H1 (cell line): Measurements from ENCODE around the gene NECAP2. TPM values are rescaled to one million over a fixed set of nuclear protein-coding genes. Genes with fewer than 3 reads are reported as not detected.
"Not testable (repeated sequence)": the region's sequence is repeated elsewhere in the genome, so short reads cannot be mapped to it uniquely, and the experiment has no call there.

Experiments used
- CTCF ChIA-PET: fragments of 300-600 bp; sonication (Branson Sonifier 250); formaldehyde crosslinking; loops from one replicate; lab custom pipeline; 2021; ENCODE audit not compliant: partially characterized antibody; lab: Charles Lee
- POLR2A ChIA-PET: fragments of 300-600 bp; sonication (Branson Sonifier 250); formaldehyde crosslinking; loops from one replicate; lab custom pipeline; 2021; ENCODE audit warnings: inconsistent platforms; ENCODE audit not compliant: partially characterized antibody; lab: Charles Lee
- DNase-seq, 2 experiments: peaks; one replicate each; pipeline versions ENCODE4 v3.0.0 to v3.0.0-alpha.2; 2010 to 2022; ENCODE audit warnings: low spot score in 2 of 2, low read depth in 1 of 2, mixed read lengths in 1 of 2
- FAIRE-seq: peaks from 2 replicates; lab custom pipeline; 2011; peaks lifted over from hg19 to GRCh38; lab: Jason Lieb, UNC
- H2AFZ ChIP-seq: 2 replicates; pipeline ENCODE4 v1.8.1; 2012; ENCODE audit warnings: low read length, inconsistent platforms
- H2AK5ac ChIP-seq: 2 replicates; pipeline ENCODE4 v1.6.1; 2013; ENCODE audit warnings: low read depth, low read length
- H2BK120ac ChIP-seq: replicated peaks from 2 replicates; pipeline ENCODE3; 2013; ENCODE audit warnings: low read depth, low read length, inconsistent platforms
- H2BK12ac ChIP-seq: 2 replicates; pipeline ENCODE4 v1.6.1; 2013; ENCODE audit warnings: low read depth, low read length
- H2BK15ac ChIP-seq: 2 replicates; pipeline ENCODE4 v1.6.1; 2013; ENCODE audit warnings: low read length
- H2BK20ac ChIP-seq: 2 replicates; pipeline ENCODE4 v1.6.1; 2013; ENCODE audit warnings: low read length
- H2BK5ac ChIP-seq: 2 replicates; pipeline ENCODE4 v1.6.1; 2013; ENCODE audit warnings: low read depth, low read length
- H3K14ac ChIP-seq: 2 replicates; pipeline ENCODE4 v1.6.1; 2013; ENCODE audit warnings: inconsistent platforms; ENCODE audit not compliant: insufficient read length
- H3K18ac ChIP-seq: 2 replicates; pipeline ENCODE4 v1.6.1; 2013; ENCODE audit warnings: low read length; ENCODE audit errors: extremely low read depth
- H3K23ac ChIP-seq: 2 replicates; pipeline ENCODE4 v1.6.1; 2013; ENCODE audit warnings: inconsistent platforms; ENCODE audit not compliant: insufficient read length
- H3K23me2 ChIP-seq: 2 replicates; pipeline ENCODE4 v1.6.1; 2013; ENCODE audit warnings: low read depth, low read length
- H3K27ac ChIP-seq: 2 replicates; pipeline ENCODE4 v1.6.1; 2011; ENCODE audit warnings: low read depth, low read length, inconsistent platforms
- H3K27me3 ChIP-seq, 4 experiments: replicated peaks in 1 of 4; 1 replicate in 1 of 4; 2 replicates in 3 of 4; pipeline versions ENCODE4 v1.6.1 to v1.8.1; 2011 to 2013; ENCODE audit warnings: low read length in 3 of 4, mild to moderate bottlenecking in 3 of 4, inconsistent platforms in 2 of 4, mixed read lengths in 2 of 4, moderate library complexity in 1 of 4; ENCODE audit not compliant: control insufficient read depth in 3 of 4, insufficient read depth in 3 of 4; ENCODE audit errors: extremely low read depth in 1 of 4
- H3K36me3 ChIP-seq, 4 experiments: 2 replicates each; pipeline versions ENCODE4 v1.6.1 to v1.8.1; 2011 to 2013; ENCODE audit warnings: mild to moderate bottlenecking in 4 of 4, low read length in 3 of 4, moderate library complexity in 2 of 4, control low read depth in 1 of 4, inconsistent platforms in 1 of 4; ENCODE audit not compliant: insufficient read depth in 4 of 4, control insufficient read depth in 2 of 4
- H3K4ac ChIP-seq: replicated peaks from 2 replicates; pipeline ENCODE3; 2013; ENCODE audit warnings: low read length, low read depth, mixed read lengths, inconsistent platforms; ENCODE audit not compliant: insufficient read length
- H3K4me1 ChIP-seq, 4 experiments: replicated peaks in 1 of 4; 1 replicate in 1 of 4; 2 replicates in 3 of 4; pipeline versions ENCODE4 v1.6.1 to v1.8.1; 2011 to 2013; ENCODE audit warnings: low read length in 3 of 4, inconsistent platforms in 2 of 4, mixed read lengths in 1 of 4; ENCODE audit not compliant: insufficient read depth in 4 of 4, control insufficient read depth in 3 of 4
- H3K4me2 ChIP-seq, 2 experiments: 2 replicates each; pipeline versions ENCODE4 v1.6.1 to v1.8.1; 2011 to 2013; ENCODE audit warnings: low read depth in 2 of 2, low read length in 2 of 2, control low read depth in 1 of 2, inconsistent platforms in 1 of 2, mild to moderate bottlenecking in 1 of 2; ENCODE audit not compliant: insufficient read depth in 1 of 2
- H3K4me3 ChIP-seq, 4 experiments: fragments of 200-600, 300-600 bp in 1 of 4; sonication (generic), shearing (Covaris generic), sonication (Bioruptor Twin) in 1 of 4; 2 replicates each; pipeline versions ENCODE4 v1.5.1 to v1.8.1; 2011 to 2016; ENCODE audit warnings: low read length in 4 of 4, low read depth in 3 of 4, control low read depth in 2 of 4, inconsistent platforms in 2 of 4, mild to moderate bottlenecking in 2 of 4, mixed read lengths in 1 of 4, moderate library complexity in 1 of 4; ENCODE audit not compliant: insufficient read depth in 2 of 4; ENCODE audit errors: extremely low read depth in 1 of 4
- H3K56ac ChIP-seq: replicated peaks from 2 replicates; pipeline ENCODE3; 2013; ENCODE audit warnings: low read depth, mild to moderate bottlenecking, mixed read lengths, low read length, inconsistent platforms; ENCODE audit not compliant: insufficient read length
- H3K79me1 ChIP-seq: 2 replicates; pipeline ENCODE4 v1.6.1; 2013; ENCODE audit warnings: low read depth, low read length, control low read depth
- H3K79me2 ChIP-seq, 2 experiments: 2 replicates each; pipeline versions ENCODE4 v1.6.1 to v1.8.1; 2012 to 2013; ENCODE audit warnings: low read length in 2 of 2, mild to moderate bottlenecking in 2 of 2, inconsistent platforms in 1 of 2; ENCODE audit not compliant: insufficient read depth in 2 of 2, control insufficient read depth in 1 of 2
- H3K9ac ChIP-seq, 4 experiments: replicated peaks in 1 of 4; 1 replicate in 1 of 4; 2 replicates in 3 of 4; pipeline versions ENCODE4 v1.6.1 to v1.8.1; 2011 to 2013; ENCODE audit warnings: low read depth in 3 of 4, low read length in 3 of 4, control low read depth in 2 of 4, mild to moderate bottlenecking in 2 of 4, moderate library complexity in 2 of 4, inconsistent platforms in 1 of 4; ENCODE audit errors: extremely low read depth in 1 of 4
- H3K9me3 ChIP-seq, 2 experiments: 2 replicates each; pipeline versions ENCODE4 v1.6.1 to v1.8.1; 2012 to 2013; ENCODE audit warnings: mild to moderate bottlenecking in 2 of 2, moderate library complexity in 2 of 2, control low read depth in 1 of 2, inconsistent platforms in 1 of 2, low read depth in 1 of 2, low read length in 1 of 2, mixed read lengths in 1 of 2; ENCODE audit not compliant: insufficient read depth in 2 of 2
- H4K20me1 ChIP-seq, 2 experiments: replicated peaks in 1 of 2; 2 replicates each; pipeline versions ENCODE3 to v1.8.1; 2011 to 2013; ENCODE audit warnings: inconsistent platforms in 2 of 2, low read length in 2 of 2, mild to moderate bottlenecking in 1 of 2; ENCODE audit not compliant: insufficient read depth in 2 of 2, control insufficient read depth in 1 of 2
- H4K5ac ChIP-seq: 2 replicates; pipeline ENCODE4 v1.6.1; 2013; ENCODE audit warnings: low read length, low read depth, mixed read lengths, inconsistent platforms; ENCODE audit not compliant: insufficient read length
- H4K8ac ChIP-seq: 2 replicates; pipeline ENCODE4 v1.8.0; 2013; ENCODE audit warnings: mild to moderate bottlenecking, moderate library complexity, low read length, inconsistent platforms; ENCODE audit not compliant: insufficient read depth; ENCODE audit errors: extremely low read depth
- H4K91ac ChIP-seq: replicated peaks from 2 replicates; pipeline ENCODE3; 2013; ENCODE audit warnings: low read length, mixed read lengths, inconsistent platforms; ENCODE audit not compliant: insufficient read length
- CREB1 ChIP-seq: IDR thresholded peaks from 2 replicates; pipeline ENCODE4 v1.6.1; 2012; ENCODE audit warnings: inconsistent platforms
- EZH2 ChIP-seq: fragments of 200-600 bp; sonication (generic); IDR thresholded peaks from 2 replicates; pipeline ENCODE4 v1.7.1; 2012; ENCODE audit warnings: low read depth, mild to moderate bottlenecking, moderate library complexity, low read length, inconsistent platforms; ENCODE audit not compliant: severe bottlenecking
- RNF2 ChIP-seq: fragments of 200-900, 300-1000 bp; sonication (generic); IDR thresholded peaks from 2 replicates; pipeline ENCODE4 v1.7.1; 2016; ENCODE audit warnings: borderline replicate concordance, low read depth, mild to moderate bottlenecking, antibody characterized with exemption, low read length; ENCODE audit not compliant: poor library complexity, severe bottlenecking; ENCODE audit errors: missing control alignments
- YY1 ChIP-seq: IDR thresholded peaks from 2 replicates; pipeline ENCODE4 v1.6.1; 2011; ENCODE audit warnings: low read depth, mild to moderate bottlenecking, low read length
- ZNF274 ChIP-seq: IDR thresholded peaks from 2 replicates; pipeline ENCODE4 v1.7.0; 2012; ENCODE audit warnings: low read length, borderline replicate concordance; ENCODE audit errors: extremely low read depth
- WGBS, 2 experiments: shearing (Covaris generic) in 1 of 2; methylation state at CpG; one replicate each; pipeline versions ENCODE4 v1.1.6 to v1.1.7; 2013 to 2015; ENCODE audit warnings: low lambda C conversion rate in 2 of 2, mixed read lengths in 2 of 2, inconsistent platforms in 1 of 2, low coverage in 1 of 2, missing lambda C conversion rate in 1 of 2; ENCODE audit not compliant: insufficient replicate concordance in 2 of 2, insufficient coverage in 1 of 2, insufficient read length in 1 of 2; ENCODE audit errors: extremely low coverage in 1 of 2, missing lambda C conversion rate in 1 of 2; 5-methylcytosine and 5-hydroxymethylcytosine counted together
- polyA plus RNA-seq, 7 experiments: library from polyadenylated mRNA; depleted of rRNA in 3 of 7; stranded (reverse) in 5 of 7; unstranded in 2 of 7; fragments of >200 nt in 5 of 7; fragments of 200-250 nt in 2 of 7; gene quantifications; 1 replicate in 5 of 7; 2 replicates in 1 of 7; 4 replicates in 1 of 7; pipeline versions ENCODE4 v1.2.1 to v1.2.3, GENCODE V29; 2011 to 2013; ENCODE audit warnings: missing spikeins in 2 of 7, mixed read lengths in 2 of 7
- total RNA-seq: library from RNA; stranded (reverse); fragmentation: NEBNext Ultra II Directional; extraction: Animal tissue kit (Norgen Biotek cat#: 25700); gene quantifications from 2 replicates; pipeline ENCODE4 v1.2.1, GENCODE V29; 2021

Gene NECAP2
- total and polyA plus RNA-seq, 2 of the 8 experiments (the other 6 are each of a cell fraction or from before 2014, with no cell fraction given), result 24.4 to 29.7 TPM

DNA sequence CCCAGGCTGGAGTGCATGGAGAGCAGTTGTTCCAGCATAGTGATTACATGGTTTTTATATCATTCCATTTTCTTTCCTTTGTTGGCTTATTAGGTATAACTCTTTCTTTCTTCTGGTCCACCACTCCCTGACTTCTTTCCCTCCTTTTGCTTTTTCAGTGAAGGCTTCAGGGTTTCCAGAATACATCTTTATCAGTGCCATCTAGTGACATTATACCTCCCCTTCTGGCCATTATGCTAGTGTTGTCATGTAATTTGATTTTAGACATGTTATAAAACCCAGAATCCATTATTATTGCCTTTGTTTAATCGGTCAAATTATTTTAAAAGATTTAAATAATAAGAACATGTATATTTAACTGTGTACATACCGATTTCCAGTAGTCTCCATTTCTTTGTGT, 63.0 kb downstream of the NECAP2 start (continued):
- TF ChIP-seq RNF2 (no peak), ZNF274 (no peak), EZH2 (no peak), CREB1 (no peak), YY1 (no peak)

DNA sequence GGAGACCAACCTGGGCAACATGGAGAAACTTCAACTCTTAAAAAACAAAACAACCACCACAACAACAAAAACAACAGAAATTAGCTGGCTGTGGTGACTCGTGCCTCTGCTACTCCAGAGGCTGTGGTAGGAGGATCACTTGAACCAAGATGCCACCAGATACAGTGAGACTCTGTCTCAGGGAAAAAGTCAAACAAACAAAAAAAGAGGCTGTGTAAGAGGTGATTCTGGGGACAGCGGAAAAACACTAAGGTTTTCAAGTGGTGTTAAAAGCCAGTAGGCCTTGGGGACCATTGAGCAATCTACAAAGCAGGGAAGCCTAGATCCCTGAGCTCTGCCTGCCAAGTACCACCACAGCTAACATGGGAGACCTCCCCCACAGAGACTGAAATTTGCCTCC, 65.3 kb downstream of the NECAP2 start:
- H2BK5ac ChIP-seq, H2BK12ac ChIP-seq, H3K14ac ChIP-seq, H3K9ac ChIP-seq, H3K23ac ChIP-seq, H2AFZ ChIP-seq, FAIRE-seq, DNase-seq, H3K18ac ChIP-seq, H3K4me3 ChIP-seq, H2BK15ac ChIP-seq, H4K20me1 ChIP-seq, H3K79me1 ChIP-seq, H3K4me2 ChIP-seq, H3K4me1 ChIP-seq, H2AK5ac ChIP-seq, H3K79me2 ChIP-seq, H3K56ac ChIP-seq, H2BK20ac ChIP-seq, H3K27ac ChIP-seq, H3K27me3 ChIP-seq, H4K8ac ChIP-seq, H4K5ac ChIP-seq, H3K36me3 ChIP-seq, H3K9me3 ChIP-seq, H2BK120ac ChIP-seq, H4K91ac ChIP-seq, H3K4ac ChIP-seq, H3K23me2 ChIP-seq: not testable (repeated sequence)
- CTCF ChIA-PET, result interaction anchor here (0.8 kb wide), 1 partner anchor 119 kb away, joined by 3 read pairs; no protein-coding TSS in a partner anchor
- 81% methylated on average over 2 of the region's 2 CpGs; no CpG with 5 or more reads in 1 of the 2 experiments for WGBS, 2 experiments
- POLR2A ChIA-PET, result interaction anchor here (1.2 kb wide), 1 partner anchor 8 kb away, joined by 5 read pairs; the partner anchor contains the start of gene RNU1-1
